ENCODE data around the gene NAA16. TPM values are rescaled to one million over a fixed set of nuclear protein-coding genes. Genes with fewer than 3 reads are reported as not detected.

The NAA16 gene
- total RNA-seq: 7.6 TPM in 2 replicates

GRCh38 chr13:41310963-41311405 is at the start of gene NAA16:
Gene NAA16, plus strand, starts transcription at chr13:41311267. Its CDS starts 262 bp downstream, at chr13:41311529.

GRCh38 chr13:41263261-41263971 is 47.7 kb upstream of the NAA16 start, which contains the start of gene MTRF1:
Gene MTRF1, minus strand, starts transcription at chr13:41263576. Its CDS starts 2,669 bp downstream, at chr13:41260907.

Other genes with a start within 250 kb of the NAA16 start
- 7.1 and 7.7 TPM in 2 replicates for gene WBP4, start 249.8 kb upstream of the NAA16 start, total RNA-seq
- 5.4 and 6.2 TPM in 2 replicates for gene KBTBD6, start 178.5 kb upstream of the NAA16 start, total RNA-seq
- 3.2 and 5.8 TPM in 2 replicates for gene KBTBD7, start 116.7 kb upstream of the NAA16 start, total RNA-seq
- gene MTRF1, start 47.7 kb upstream of the NAA16 start, total RNA-seq: 3.4 and 6.1 TPM in 2 replicates
- 6.9 and 28.1 TPM in 2 replicates for gene RGCC, start 146.3 kb downstream of the NAA16 start, total RNA-seq